HEK293 (cell line): ENCODE data around the gene DNAJB4.

Experiments used
- CTCF ChIA-PET: fragments of 350-600 bp; formaldehyde crosslinking; extraction: SDS; loops from one replicate; lab custom pipeline; 2021; ENCODE audit warnings: antibody characterized with exemption; lab: Yijun Ruan, JAX
- POLR2A ChIA-PET: fragments of 300-600 bp; formaldehyde crosslinking; extraction: SDS; loops from one replicate; lab custom pipeline; 2020; ENCODE audit warnings: antibody characterized with exemption, inconsistent platforms; lab: Yijun Ruan, JAX
- H3K27ac ChIP-seq: fragments of 200-500 bp; sonication (Bioruptor generic); 2 replicates; pipeline ENCODE4 v1.5.1; 2014; ENCODE audit warnings: low read depth, low read length, control low read depth, inconsistent platforms; ENCODE audit errors: extremely low read depth
- H3K36me3 ChIP-seq, 2 experiments: fragments of 200-500 bp in 1 of 2; sonication (Bioruptor generic) in 1 of 2; 1 replicate in 1 of 2; 2 replicates in 1 of 2; pipeline ENCODE4 v1.5.1; 2014 to 2017; ENCODE audit warnings: inconsistent platforms in 2 of 2, low read length in 2 of 2; ENCODE audit not compliant: control insufficient read depth in 2 of 2, insufficient read depth in 1 of 2
- H3K4me1 ChIP-seq: fragments of 200-500 bp; sonication (Bioruptor generic); 2 replicates; pipeline ENCODE4 v1.5.1; 2014; ENCODE audit warnings: mild to moderate bottlenecking, low read length, inconsistent platforms; ENCODE audit not compliant: control insufficient read depth, insufficient read depth
- H3K4me3 ChIP-seq: 2 replicates; pipeline ENCODE4 v1.5.1; 2011; ENCODE audit warnings: low read depth, mild to moderate bottlenecking, control low read depth, low read length, moderate library complexity
- H3K9me3 ChIP-seq: fragments of 200-500 bp; sonication (Bioruptor generic); 2 replicates; pipeline ENCODE4 v1.5.1; 2014; ENCODE audit warnings: low read depth, low read length, inconsistent platforms; ENCODE audit not compliant: control insufficient read depth, insufficient read depth
- BCL11B ChIP-seq: fragments of 450-650 bp; formaldehyde crosslinking; IDR thresholded peaks from 2 replicates; pipeline ENCODE4 v1.5.1; 2016; ENCODE audit warnings: low read depth, missing biosample characterization, missing genetic modification characterization
- IKZF3 ChIP-seq: fragments of 450-650 bp; IDR thresholded peaks from 2 replicates; pipeline ENCODE4 v1.5.0; 2018; ENCODE audit warnings: missing biosample characterization, mild to moderate bottlenecking, missing genetic modification characterization, moderate library complexity
- KLF7 ChIP-seq: fragments of 450-650 bp; formaldehyde crosslinking; IDR thresholded peaks from 2 replicates; pipeline ENCODE4 v1.5.1; 2016; ENCODE audit warnings: missing biosample characterization, missing genetic modification characterization, borderline replicate concordance
- SCRT1 ChIP-seq: fragments of 450-650 bp; formaldehyde crosslinking; IDR thresholded peaks from 2 replicates; pipeline ENCODE4 v1.5.1; 2016; ENCODE audit warnings: missing biosample characterization, missing genetic modification characterization, borderline replicate concordance
- SCRT2 ChIP-seq: fragments of 450-650 bp; formaldehyde crosslinking; IDR thresholded peaks from 2 replicates; pipeline ENCODE4 v1.5.1; 2016; ENCODE audit warnings: missing biosample characterization, missing genetic modification characterization
- SP3 ChIP-seq: fragments of 450-650 bp; formaldehyde crosslinking; IDR thresholded peaks from 2 replicates; pipeline ENCODE4 v1.5.1; 2016; ENCODE audit warnings: missing biosample characterization, missing genetic modification characterization
- ZFHX2 ChIP-seq: fragments of 450-650 bp; formaldehyde crosslinking; conservative IDR thresholded peaks from 2 replicates; pipeline ENCODE4 v1.5.1; 2016; ENCODE audit warnings: missing biosample characterization, missing genetic modification characterization
- ZNF10 ChIP-seq: fragments of 450-650 bp; formaldehyde crosslinking; IDR thresholded peaks from 2 replicates; pipeline ENCODE4 v1.5.1; 2017; ENCODE audit warnings: missing biosample characterization, missing genetic modification characterization
- ZNF174 ChIP-seq: fragments of 450-650 bp; formaldehyde crosslinking; IDR thresholded peaks from 2 replicates; pipeline ENCODE4 v1.5.0; 2017; ENCODE audit warnings: missing biosample characterization, mild to moderate bottlenecking, missing genetic modification characterization
- ZNF2 ChIP-seq: fragments of 450-650 bp; formaldehyde crosslinking; IDR thresholded peaks from 2 replicates; pipeline ENCODE4 v1.5.1; 2016; ENCODE audit warnings: missing biosample characterization, missing genetic modification characterization
- ZNF266 ChIP-seq: fragments of 450-650 bp; formaldehyde crosslinking; IDR thresholded peaks from 2 replicates; pipeline ENCODE4 v1.5.1; 2016; ENCODE audit warnings: missing biosample characterization, missing genetic modification characterization, low read depth
- ZNF366 ChIP-seq: fragments of 450-650 bp; formaldehyde crosslinking; conservative IDR thresholded peaks from 2 replicates; pipeline ENCODE4 v1.5.1; 2016; ENCODE audit warnings: missing biosample characterization, missing genetic modification characterization
- ZNF391 ChIP-seq: fragments of 450-650 bp; formaldehyde crosslinking; IDR thresholded peaks from 2 replicates; pipeline ENCODE4 v1.5.1; 2016; ENCODE audit warnings: low read depth, missing biosample characterization, missing genetic modification characterization, borderline replicate concordance
- ZNF561 ChIP-seq: fragments of 450-650 bp; IDR thresholded peaks from 2 replicates; pipeline ENCODE4 v1.5.1; 2018; ENCODE audit warnings: missing biosample characterization, missing genetic modification characterization, borderline replicate concordance
- ZSCAN30 ChIP-seq: fragments of 450-650 bp; IDR thresholded peaks from 2 replicates; pipeline ENCODE4 v1.5.1; 2018; ENCODE audit warnings: missing biosample characterization, mild to moderate bottlenecking, missing genetic modification characterization, moderate library complexity
- ZXDB ChIP-seq: fragments of 450-650 bp; formaldehyde crosslinking; IDR thresholded peaks from 2 replicates; pipeline ENCODE4 v1.5.1; 2016; ENCODE audit warnings: missing biosample characterization, missing genetic modification characterization
- TF ChIP-seq, protein P1 (sequence below): fragments of 450-650 bp; formaldehyde crosslinking; conservative IDR thresholded peaks from 2 replicates; pipeline ENCODE4 v1.5.1; 2016; ENCODE audit warnings: low read depth, missing biosample characterization, missing genetic modification characterization
- TF ChIP-seq, protein P2 (sequence below): fragments of 450-650 bp; formaldehyde crosslinking; IDR thresholded peaks from 2 replicates; pipeline ENCODE4 v1.5.1; 2016; ENCODE audit warnings: missing biosample characterization, missing genetic modification characterization
- TF ChIP-seq, protein P3 (sequence below): fragments of 450-650 bp; formaldehyde crosslinking; IDR thresholded peaks from 2 replicates; pipeline ENCODE4 v1.5.1; 2016; ENCODE audit warnings: missing biosample characterization, missing genetic modification characterization
- TF ChIP-seq, protein P4 (sequence below): fragments of 450-650 bp; formaldehyde crosslinking; IDR thresholded peaks from 2 replicates; pipeline ENCODE4 v1.5.1; 2016; ENCODE audit warnings: missing biosample characterization, missing genetic modification characterization
- TF ChIP-seq, protein P5 (sequence below): fragments of 450-650 bp; formaldehyde crosslinking; IDR thresholded peaks from 2 replicates; pipeline ENCODE4 v1.5.1; 2017; ENCODE audit warnings: missing biosample characterization, missing genetic modification characterization
- TF ChIP-seq, protein P6 (sequence below): fragments of 450-650 bp; formaldehyde crosslinking; IDR thresholded peaks from 2 replicates; pipeline ENCODE4 v1.5.1; 2016; ENCODE audit warnings: missing biosample characterization, missing genetic modification characterization

The DNAJB4 gene

DNA sequence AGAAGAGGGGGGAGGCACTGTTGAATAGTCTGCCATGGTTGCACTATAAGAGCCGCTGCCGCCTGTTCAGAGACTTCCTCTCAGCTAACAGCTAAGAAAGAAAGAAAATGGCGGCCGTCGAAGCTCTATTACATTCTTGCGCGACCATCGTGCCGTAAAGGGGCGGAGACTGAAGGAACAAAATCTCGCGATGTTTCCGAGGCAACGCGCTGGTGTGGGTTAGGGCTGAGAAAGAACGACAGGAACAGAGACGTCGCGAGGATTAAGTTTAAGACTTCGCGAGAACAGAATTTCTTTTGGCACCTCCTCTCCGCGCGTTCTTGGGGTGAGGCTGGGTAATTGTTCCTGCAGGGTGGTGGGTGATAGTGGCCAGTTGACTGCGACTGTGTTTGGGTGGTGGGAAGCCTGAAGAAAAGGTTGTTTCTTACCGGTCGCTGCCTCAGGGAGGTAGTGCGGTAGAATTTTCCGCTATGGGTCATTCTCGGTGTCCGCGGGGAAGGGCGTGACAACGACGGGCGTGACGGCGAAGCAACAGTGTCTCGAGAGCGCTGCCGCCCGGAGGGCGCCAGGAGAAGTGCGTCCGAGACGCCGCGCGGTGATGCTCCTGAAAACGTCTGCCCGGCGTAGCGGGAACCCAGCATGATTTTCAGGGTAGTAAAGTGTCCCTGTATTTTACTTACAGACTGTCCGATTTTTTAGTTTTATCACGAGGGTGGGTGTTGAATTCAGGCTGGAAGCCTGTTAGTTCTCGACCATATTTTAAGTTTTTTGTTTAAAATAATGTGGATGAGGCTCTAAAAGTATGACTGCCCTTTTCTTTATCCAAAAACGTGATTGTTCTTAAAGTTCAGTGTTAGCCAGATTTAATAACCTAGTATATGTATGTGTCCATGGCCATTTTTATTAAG, 25.5 kb upstream of the DNAJB4 start, which contains the start of gene FUBP1:
FUBP1 (minus strand) TSS at position 104 of the 908 bp plus-strand sequence; CDS start at position 36, 68 bp downstream.
- H3K4me1 ChIP-seq = peaks cover 6% of the 10 kb centered on the region; the same call in 1 of the 2 replicates
- ChIA-PET CTCF (interaction anchor here (0.5 to 1.6 kb wide), 9 partner anchors 10 to 136 kb away, joined by 3 to 14 read pairs (median 4); partner anchors contain the start of gene DNAJB4), POLR2A (interaction anchor here (0.5 to 8.3 kb wide), 11 partner anchors 10 to 220 kb away, joined by 3 to 137 read pairs (median 4); partner anchors contain the start of genes DNAJB4, MIGA1 and NEXN)
- H3K36me3 ChIP-seq = peaks cover 0 to 32% of the 10 kb centered on the region in 2 experiments; a peak in 2 of 3 replicates
- H3K4me3 ChIP-seq = peak within 1 kb of the TSS; percentile 96
- peak within 1 kb of the TSS; percentile 77 for H3K27ac ChIP-seq
- no peaks in the 10 kb centered on the region for H3K9me3 ChIP-seq
- TF ChIP-seq, protein P1, sequence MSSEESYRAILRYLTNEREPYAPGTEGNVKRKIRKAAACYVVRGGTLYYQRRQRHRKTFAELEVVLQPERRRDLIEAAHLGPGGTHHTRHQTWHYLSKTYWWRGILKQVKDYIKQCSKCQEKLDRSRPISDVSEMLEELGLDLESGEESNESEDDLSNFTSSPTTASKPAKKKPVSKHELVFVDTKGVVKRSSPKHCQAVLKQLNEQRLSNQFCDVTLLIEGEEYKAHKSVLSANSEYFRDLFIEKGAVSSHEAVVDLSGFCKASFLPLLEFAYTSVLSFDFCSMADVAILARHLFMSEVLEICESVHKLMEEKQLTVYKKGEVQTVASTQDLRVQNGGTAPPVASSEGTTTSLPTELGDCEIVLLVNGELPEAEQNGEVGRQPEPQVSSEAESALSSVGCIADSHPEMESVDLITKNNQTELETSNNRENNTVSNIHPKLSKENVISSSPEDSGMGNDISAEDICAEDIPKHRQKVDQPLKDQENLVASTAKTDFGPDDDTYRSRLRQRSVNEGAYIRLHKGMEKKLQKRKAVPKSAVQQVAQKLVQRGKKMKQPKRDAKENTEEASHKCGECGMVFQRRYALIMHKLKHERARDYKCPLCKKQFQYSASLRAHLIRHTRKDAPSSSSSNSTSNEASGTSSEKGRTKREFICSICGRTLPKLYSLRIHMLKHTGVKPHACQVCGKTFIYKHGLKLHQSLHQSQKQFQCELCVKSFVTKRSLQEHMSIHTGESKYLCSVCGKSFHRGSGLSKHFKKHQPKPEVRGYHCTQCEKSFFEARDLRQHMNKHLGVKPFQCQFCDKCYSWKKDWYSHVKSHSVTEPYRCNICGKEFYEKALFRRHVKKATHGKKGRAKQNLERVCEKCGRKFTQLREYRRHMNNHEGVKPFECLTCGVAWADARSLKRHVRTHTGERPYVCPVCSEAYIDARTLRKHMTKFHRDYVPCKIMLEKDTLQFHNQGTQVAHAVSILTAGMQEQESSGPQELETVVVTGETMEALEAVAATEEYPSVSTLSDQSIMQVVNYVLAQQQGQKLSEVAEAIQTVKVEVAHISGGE (tag by site-specific recombination) = peak; percentile 46; the same call in 1 of the 2 replicates
- no peak for TF ChIP-seq IKZF3 (tag by site-specific recombination)
- TF ChIP-seq SP3 (tag by site-specific recombination) = peak; percentile 72
- TF ChIP-seq ZNF174 (tag by site-specific recombination) = no peak
- TF ChIP-seq, protein P2, sequence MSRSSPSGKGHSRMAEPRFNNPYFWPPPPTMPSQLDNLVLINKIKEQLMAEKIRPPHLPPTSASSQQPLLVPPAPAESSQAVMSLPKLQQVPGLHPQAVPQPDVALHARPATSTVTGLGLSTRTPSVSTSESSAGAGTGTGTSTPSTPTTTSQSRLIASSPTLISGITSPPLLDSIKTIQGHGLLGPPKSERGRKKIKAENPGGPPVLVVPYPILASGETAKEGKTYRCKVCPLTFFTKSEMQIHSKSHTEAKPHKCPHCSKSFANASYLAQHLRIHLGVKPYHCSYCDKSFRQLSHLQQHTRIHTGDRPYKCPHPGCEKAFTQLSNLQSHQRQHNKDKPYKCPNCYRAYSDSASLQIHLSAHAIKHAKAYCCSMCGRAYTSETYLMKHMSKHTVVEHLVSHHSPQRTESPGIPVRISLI (tag by site-specific recombination) = peak; percentile 33; the same call in 1 of the 2 replicates
- no peak for TF ChIP-seq ZFHX2 (tag by site-specific recombination)
- TF ChIP-seq, protein P3, sequence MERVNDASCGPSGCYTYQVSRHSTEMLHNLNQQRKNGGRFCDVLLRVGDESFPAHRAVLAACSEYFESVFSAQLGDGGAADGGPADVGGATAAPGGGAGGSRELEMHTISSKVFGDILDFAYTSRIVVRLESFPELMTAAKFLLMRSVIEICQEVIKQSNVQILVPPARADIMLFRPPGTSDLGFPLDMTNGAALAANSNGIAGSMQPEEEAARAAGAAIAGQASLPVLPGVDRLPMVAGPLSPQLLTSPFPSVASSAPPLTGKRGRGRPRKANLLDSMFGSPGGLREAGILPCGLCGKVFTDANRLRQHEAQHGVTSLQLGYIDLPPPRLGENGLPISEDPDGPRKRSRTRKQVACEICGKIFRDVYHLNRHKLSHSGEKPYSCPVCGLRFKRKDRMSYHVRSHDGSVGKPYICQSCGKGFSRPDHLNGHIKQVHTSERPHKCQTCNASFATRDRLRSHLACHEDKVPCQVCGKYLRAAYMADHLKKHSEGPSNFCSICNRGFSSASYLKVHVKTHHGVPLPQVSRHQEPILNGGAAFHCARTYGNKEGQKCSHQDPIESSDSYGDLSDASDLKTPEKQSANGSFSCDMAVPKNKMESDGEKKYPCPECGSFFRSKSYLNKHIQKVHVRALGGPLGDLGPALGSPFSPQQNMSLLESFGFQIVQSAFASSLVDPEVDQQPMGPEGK (tag by site-specific recombination) = peak; percentile 73
- TF ChIP-seq, protein P4, sequence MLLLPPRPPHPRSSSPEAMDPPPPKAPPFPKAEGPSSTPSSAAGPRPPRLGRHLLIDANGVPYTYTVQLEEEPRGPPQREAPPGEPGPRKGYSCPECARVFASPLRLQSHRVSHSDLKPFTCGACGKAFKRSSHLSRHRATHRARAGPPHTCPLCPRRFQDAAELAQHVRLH (tag by site-specific recombination) = peak; percentile 87
- peak; percentile 79 for TF ChIP-seq ZNF561 (tag by site-specific recombination)
- peak; percentile 60 for TF ChIP-seq ZSCAN30
- TF ChIP-seq ZNF391 = peak; percentile 79; the same call in 1 of the 2 replicates
- peak; percentile 37; the same call in 1 of the 2 replicates for TF ChIP-seq ZNF10 (tag by site-specific recombination)
- TF ChIP-seq ZNF366 = peak; percentile 70
- TF ChIP-seq SCRT2 (tag by site-specific recombination) = peak; percentile 100
- TF ChIP-seq ZNF266 (tag by site-specific recombination) = no peak
- peak; percentile 77 for TF ChIP-seq BCL11B (tag by site-specific recombination)
- peak; percentile 98 for TF ChIP-seq SCRT1 (tag by site-specific recombination)
- TF ChIP-seq, protein P5, sequence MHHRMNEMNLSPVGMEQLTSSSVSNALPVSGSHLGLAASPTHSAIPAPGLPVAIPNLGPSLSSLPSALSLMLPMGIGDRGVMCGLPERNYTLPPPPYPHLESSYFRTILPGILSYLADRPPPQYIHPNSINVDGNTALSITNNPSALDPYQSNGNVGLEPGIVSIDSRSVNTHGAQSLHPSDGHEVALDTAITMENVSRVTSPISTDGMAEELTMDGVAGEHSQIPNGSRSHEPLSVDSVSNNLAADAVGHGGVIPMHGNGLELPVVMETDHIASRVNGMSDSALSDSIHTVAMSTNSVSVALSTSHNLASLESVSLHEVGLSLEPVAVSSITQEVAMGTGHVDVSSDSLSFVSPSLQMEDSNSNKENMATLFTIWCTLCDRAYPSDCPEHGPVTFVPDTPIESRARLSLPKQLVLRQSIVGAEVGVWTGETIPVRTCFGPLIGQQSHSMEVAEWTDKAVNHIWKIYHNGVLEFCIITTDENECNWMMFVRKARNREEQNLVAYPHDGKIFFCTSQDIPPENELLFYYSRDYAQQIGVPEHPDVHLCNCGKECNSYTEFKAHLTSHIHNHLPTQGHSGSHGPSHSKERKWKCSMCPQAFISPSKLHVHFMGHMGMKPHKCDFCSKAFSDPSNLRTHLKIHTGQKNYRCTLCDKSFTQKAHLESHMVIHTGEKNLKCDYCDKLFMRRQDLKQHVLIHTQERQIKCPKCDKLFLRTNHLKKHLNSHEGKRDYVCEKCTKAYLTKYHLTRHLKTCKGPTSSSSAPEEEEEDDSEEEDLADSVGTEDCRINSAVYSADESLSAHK (tag by site-specific recombination) = peak; percentile 52
- TF ChIP-seq KLF7 (tag by site-specific recombination) = peak; percentile 94
- peak; percentile 94 for TF ChIP-seq ZNF2 (tag by site-specific recombination)
- TF ChIP-seq, protein P6, sequence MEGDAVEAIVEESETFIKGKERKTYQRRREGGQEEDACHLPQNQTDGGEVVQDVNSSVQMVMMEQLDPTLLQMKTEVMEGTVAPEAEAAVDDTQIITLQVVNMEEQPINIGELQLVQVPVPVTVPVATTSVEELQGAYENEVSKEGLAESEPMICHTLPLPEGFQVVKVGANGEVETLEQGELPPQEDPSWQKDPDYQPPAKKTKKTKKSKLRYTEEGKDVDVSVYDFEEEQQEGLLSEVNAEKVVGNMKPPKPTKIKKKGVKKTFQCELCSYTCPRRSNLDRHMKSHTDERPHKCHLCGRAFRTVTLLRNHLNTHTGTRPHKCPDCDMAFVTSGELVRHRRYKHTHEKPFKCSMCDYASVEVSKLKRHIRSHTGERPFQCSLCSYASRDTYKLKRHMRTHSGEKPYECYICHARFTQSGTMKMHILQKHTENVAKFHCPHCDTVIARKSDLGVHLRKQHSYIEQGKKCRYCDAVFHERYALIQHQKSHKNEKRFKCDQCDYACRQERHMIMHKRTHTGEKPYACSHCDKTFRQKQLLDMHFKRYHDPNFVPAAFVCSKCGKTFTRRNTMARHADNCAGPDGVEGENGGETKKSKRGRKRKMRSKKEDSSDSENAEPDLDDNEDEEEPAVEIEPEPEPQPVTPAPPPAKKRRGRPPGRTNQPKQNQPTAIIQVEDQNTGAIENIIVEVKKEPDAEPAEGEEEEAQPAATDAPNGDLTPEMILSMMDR = peak; percentile 93
- TF ChIP-seq ZXDB (tag by site-specific recombination) = peak; percentile 85
